GM10266 (cell line): ENCODE results near the gene UNC5B.

Source experiments
- DNase-seq: peaks from one replicate; pipeline ENCODE4 v3.0.0; 2012; ENCODE audit errors: extremely low spot score
- CTCF ChIP-seq: IDR thresholded peaks from 2 replicates; pipeline ENCODE4 v1.5.1; 2012; ENCODE audit warnings: mild to moderate bottlenecking, low read depth; ENCODE audit not compliant: control insufficient read depth, insufficient read depth; ENCODE audit errors: missing control alignments

UNC5B gene

GRCh38 chr10:71314028-71314693 lies 101.8 kb downstream of the UNC5B start:
- peak; percentile 77 for DNase-seq
- peak; percentile 82 for TF ChIP-seq CTCF

DNA sequence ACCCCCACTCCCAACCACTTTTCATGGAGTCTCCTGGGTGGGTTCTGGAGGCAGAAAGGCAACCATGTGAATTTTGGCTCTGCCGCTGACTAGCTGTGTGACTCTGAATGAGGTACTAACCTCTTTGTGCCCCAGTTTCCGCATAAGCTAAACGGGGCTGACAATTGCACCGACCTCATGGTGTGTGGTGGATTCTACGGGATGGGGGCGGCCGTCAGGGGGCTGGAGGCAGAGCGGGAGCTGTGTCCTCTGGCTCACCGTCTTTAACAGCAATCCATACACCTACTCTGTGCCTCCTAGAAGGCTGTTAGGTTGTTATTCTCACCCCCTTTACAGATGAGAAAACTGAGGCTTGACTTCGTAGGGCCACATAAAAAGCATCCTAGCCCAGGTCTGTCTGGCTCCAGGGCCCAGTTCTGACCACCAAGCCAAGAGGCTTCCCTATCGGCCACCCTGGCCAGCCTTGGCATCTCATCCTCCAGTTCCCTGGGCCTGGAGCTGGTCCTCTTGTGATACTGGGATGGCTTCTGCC lies 102.4 kb downstream of the UNC5B start:
- no peak for DNase-seq
- TF ChIP-seq CTCF = no peak

DNA sequence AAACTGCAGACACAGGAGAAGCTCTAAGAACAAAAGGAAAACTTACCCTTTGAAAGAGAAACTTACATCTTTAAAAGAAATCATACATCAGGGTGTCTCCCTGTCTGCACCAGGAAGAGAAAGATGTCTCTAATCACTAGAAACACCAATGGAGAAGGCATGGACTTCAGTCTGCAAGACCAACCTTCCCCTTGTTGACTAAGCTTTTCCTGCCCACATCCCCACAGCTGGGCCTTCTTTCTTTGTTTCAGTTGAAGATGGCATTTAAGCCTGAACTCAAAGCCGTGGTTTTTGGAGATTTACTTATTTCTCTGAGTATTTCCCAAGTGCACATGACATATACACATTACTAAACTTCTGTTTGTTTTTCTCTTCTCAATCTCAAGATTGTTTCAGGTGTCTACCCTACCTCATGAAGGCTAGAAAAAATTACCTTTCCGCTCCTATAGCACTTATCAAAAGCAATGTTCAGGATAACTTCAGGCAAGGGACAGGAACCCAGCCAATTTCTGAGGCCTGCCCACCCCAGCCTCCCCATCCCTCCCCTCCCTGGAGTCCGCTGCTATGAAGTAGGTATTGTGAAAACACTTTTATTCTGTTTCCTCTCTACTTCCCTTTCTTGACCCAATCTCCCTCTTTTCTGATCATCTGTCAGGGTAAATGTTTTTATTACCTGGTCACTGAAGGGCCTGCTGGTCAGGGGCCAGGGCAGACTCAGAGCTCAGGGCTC lies 103.9 kb downstream of the UNC5B start:
- no peak for TF ChIP-seq CTCF
- DNase-seq = no peak

- no peak for DNase-seq
- no peak for TF ChIP-seq CTCF
Observed at GRCh38 chr10:71316786-71317160, 104.4 kb downstream of the UNC5B start.

- TF ChIP-seq CTCF = no peak
- no peak for DNase-seq
Observed at GRCh38 chr10:71317739-71318138, 105.4 kb downstream of the UNC5B start.

DNA sequence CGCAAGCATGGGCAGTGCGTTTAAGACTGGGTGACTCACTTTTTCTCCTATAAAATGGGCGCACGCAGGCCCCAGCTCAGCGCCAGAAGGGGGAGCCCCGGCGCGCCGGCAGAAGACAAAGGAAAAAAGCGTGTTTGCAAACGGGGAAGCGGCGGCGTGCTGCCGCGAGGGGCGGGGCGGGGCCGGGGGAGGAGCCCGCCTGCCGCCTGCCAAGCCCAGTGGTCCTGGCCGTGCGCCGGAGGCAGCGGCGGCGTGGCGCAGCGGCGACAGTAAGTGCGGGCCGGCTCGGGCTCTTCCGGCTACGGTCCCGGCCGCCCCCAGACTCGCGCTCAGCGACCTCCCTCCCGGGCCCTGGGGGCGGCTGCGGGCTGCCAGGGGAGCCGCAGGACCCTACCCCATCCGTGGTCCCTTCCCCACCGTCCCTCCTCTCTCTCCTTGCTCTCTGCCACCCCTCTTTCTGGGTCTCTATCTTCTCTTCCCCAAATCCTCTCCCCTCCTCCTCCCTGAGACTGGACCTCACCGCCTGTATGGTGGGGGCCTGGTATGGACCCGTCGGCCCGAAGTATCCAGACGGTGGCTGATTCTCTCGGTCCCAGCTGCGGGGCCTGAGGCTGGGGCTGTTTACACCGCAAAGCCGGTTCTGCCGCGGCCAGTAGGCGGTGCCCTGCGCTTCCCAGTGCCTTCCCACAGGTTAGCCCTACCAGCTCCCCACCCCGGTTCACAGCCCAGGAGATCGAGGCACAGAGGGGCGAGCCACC lies 106.9 kb downstream of the UNC5B start, which contains the start of gene SLC29A3:
SLC29A3 (plus strand) TSS at position 218 of the 758 bp plus-strand sequence; CDS start at position 269, 51 bp downstream.
- TF ChIP-seq CTCF = peak; percentile 79
- DNase-seq = peak; percentile 91

GRCh38 chr10:71319800-71320392 lies 107.5 kb downstream of the UNC5B start:
- DNase-seq = no peak
- no peak for TF ChIP-seq CTCF
